ENCODE data around the gene PLA2G2C.

DNA sequence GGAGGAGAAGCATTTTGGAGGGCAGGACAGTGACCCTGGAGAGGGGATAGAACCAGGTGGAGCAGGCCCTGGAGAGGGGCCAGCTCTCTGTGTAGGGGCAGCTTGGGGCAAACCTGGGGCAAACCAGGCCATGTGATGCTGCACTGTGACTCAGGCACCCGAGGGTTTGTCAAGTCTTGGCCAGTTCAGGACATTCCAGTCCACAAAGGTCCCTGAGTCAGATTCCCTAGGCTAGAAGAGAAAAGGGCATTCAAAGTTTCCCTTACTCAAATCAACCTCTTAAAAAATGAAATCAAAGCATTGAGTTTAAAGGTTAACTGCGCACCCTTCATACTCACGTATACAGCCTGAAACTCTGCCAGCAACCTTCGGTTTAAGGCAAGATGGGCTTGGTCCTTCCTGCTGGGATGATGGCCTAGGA lies 25.2 kb upstream of the PLA2G2C start:
- TF ChIP-seq, protein P1, sequence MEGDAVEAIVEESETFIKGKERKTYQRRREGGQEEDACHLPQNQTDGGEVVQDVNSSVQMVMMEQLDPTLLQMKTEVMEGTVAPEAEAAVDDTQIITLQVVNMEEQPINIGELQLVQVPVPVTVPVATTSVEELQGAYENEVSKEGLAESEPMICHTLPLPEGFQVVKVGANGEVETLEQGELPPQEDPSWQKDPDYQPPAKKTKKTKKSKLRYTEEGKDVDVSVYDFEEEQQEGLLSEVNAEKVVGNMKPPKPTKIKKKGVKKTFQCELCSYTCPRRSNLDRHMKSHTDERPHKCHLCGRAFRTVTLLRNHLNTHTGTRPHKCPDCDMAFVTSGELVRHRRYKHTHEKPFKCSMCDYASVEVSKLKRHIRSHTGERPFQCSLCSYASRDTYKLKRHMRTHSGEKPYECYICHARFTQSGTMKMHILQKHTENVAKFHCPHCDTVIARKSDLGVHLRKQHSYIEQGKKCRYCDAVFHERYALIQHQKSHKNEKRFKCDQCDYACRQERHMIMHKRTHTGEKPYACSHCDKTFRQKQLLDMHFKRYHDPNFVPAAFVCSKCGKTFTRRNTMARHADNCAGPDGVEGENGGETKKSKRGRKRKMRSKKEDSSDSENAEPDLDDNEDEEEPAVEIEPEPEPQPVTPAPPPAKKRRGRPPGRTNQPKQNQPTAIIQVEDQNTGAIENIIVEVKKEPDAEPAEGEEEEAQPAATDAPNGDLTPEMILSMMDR (IDR thresholded peaks at IDR 0.05; ENCODE audit: control extremely low read depth in 1 of 3, insufficient read depth in 1 of 3, low read depth in 1 of 3, low read length in 3 of 3) = no peak
- TF ChIP-seq EZH2 (IDR thresholded peaks at IDR 0.05; ENCODE audit: low read depth, low read length, severe bottlenecking) = no peak

Measured in H1 (cell line).